SU-DHL-6 (cell line): ENCODE results near the gene MATN1.

Experiments used
- H2AFZ ChIP-seq: fragments of 200-600 bp; sonication (generic); 2 replicates; pipeline ENCODE4 v1.6.1; 2014; ENCODE audit warnings: low read depth, mild to moderate bottlenecking, moderate library complexity, mixed read lengths, antibody characterized with exemption, low read length; ENCODE audit not compliant: severe bottlenecking
- H3F3A ChIP-seq: fragments of 200-600 bp; shearing (Covaris generic); 2 replicates; pipeline ENCODE4 v1.6.0; 2016; ENCODE audit warnings: antibody characterized with exemption, mild to moderate bottlenecking; ENCODE audit not compliant: insufficient read depth
- H3K27ac ChIP-seq: fragments of 200-600 bp; sonication (generic); 2 replicates; pipeline ENCODE4 v1.5.1; 2016; ENCODE audit warnings: low read depth, mild to moderate bottlenecking, low read length, moderate library complexity, mixed read lengths
- H3K27me3 ChIP-seq: fragments of 200-600 bp; sonication (generic), shearing (Covaris generic); 2 replicates; pipeline ENCODE4 v1.6.0; 2014; ENCODE audit warnings: mild to moderate bottlenecking, low read length
- H3K36me3 ChIP-seq: fragments of 200-600 bp; sonication (generic); 2 replicates; pipeline ENCODE4 v1.6.1; 2014; ENCODE audit warnings: mild to moderate bottlenecking, low read length, mixed read lengths
- H3K4me2 ChIP-seq: fragments of 300-600, 200-600 bp; shearing (Covaris generic), sonication (generic); 2 replicates; pipeline ENCODE4 v1.6.0; 2014; ENCODE audit warnings: low read length, low read depth, mild to moderate bottlenecking; ENCODE audit not compliant: poor library complexity, severe bottlenecking
- H3K4me3 ChIP-seq: fragments of 200-600 bp; sonication (generic); 2 replicates; pipeline ENCODE4 v1.5.1; 2014; ENCODE audit warnings: antibody characterized with exemption, low read length, mild to moderate bottlenecking, mixed read lengths; ENCODE audit not compliant: insufficient read depth, poor library complexity, severe bottlenecking
- H3K79me2 ChIP-seq: fragments of 200-600 bp; sonication (generic); 2 replicates; pipeline ENCODE4 v1.6.1; 2014; ENCODE audit warnings: mild to moderate bottlenecking, low read length, moderate library complexity; ENCODE audit not compliant: insufficient read depth
- H3K9ac ChIP-seq: fragments of 200-600 bp; sonication (generic); 2 replicates; pipeline ENCODE4 v1.7.0; 2014; ENCODE audit warnings: mild to moderate bottlenecking, low read length
- H3K9me2 ChIP-seq: fragments of 200-600 bp; sonication (generic); replicated peaks from 2 replicates; pipeline ENCODE4 v1.6.1; 2014; ENCODE audit warnings: low read length; ENCODE audit not compliant: insufficient read depth
- H3K9me3 ChIP-seq: fragments of 200-600 bp; sonication (generic); 2 replicates; pipeline ENCODE4 v1.6.1; 2014; ENCODE audit warnings: low read length, mixed read lengths; ENCODE audit not compliant: insufficient read depth
- H4K20me1 ChIP-seq: fragments of 200-600 bp; sonication (generic); 2 replicates; pipeline ENCODE4 v1.6.1; 2014; ENCODE audit warnings: low read depth, mild to moderate bottlenecking, antibody characterized with exemption, low read length, moderate library complexity, mixed read lengths
- EZH2phosphoT487 ChIP-seq: fragments of 200-600 bp; sonication (generic), shearing (Covaris generic); conservative IDR thresholded peaks from 2 replicates; pipeline ENCODE4 v1.6.1; 2018; ENCODE audit warnings: mild to moderate bottlenecking, antibody characterized with exemption, low read length, moderate library complexity, mixed read lengths
- TF ChIP-seq, protein P1 (sequence below): fragments of 200-600 bp; sonication (generic); IDR thresholded peaks from one replicate; pipeline ENCODE4 v1.5.1; 2017; ENCODE audit warnings: antibody characterized with exemption, mild to moderate bottlenecking, low read length, moderate library complexity; ENCODE audit not compliant: insufficient read depth, poor library complexity, severe bottlenecking

The MATN1 gene, protein sequence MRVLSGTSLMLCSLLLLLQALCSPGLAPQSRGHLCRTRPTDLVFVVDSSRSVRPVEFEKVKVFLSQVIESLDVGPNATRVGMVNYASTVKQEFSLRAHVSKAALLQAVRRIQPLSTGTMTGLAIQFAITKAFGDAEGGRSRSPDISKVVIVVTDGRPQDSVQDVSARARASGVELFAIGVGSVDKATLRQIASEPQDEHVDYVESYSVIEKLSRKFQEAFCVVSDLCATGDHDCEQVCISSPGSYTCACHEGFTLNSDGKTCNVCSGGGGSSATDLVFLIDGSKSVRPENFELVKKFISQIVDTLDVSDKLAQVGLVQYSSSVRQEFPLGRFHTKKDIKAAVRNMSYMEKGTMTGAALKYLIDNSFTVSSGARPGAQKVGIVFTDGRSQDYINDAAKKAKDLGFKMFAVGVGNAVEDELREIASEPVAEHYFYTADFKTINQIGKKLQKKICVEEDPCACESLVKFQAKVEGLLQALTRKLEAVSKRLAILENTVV

GRCh38 chr1:30723331-30723755 lies at the start of gene MATN1:
MATN1 (minus strand) TSS chr1:30723585; CDS start chr1:30723551, 34 bp downstream.
- Histone ChIP-seq H3F3A (no peaks in the 10 kb centered on the region), H3K36me3 (no peaks in the 10 kb centered on the region), H3K4me2 (no peak within 1 kb of the TSS), H3K79me2 (no peaks in the 10 kb centered on the region), H3K27me3 (no peaks in the 10 kb centered on the region), H3K4me3 (no peak within 1 kb of the TSS), H3K9ac (no peak within 1 kb of the TSS), H4K20me1 (no peaks in the 10 kb centered on the region), H3K9me3 (no peaks in the 10 kb centered on the region), H3K27ac (no peak within 1 kb of the TSS), H2AFZ (no peak within 1 kb of the TSS), H3K9me2 (no peaks in the 10 kb centered on the region)
- TF ChIP-seq, protein P1, sequence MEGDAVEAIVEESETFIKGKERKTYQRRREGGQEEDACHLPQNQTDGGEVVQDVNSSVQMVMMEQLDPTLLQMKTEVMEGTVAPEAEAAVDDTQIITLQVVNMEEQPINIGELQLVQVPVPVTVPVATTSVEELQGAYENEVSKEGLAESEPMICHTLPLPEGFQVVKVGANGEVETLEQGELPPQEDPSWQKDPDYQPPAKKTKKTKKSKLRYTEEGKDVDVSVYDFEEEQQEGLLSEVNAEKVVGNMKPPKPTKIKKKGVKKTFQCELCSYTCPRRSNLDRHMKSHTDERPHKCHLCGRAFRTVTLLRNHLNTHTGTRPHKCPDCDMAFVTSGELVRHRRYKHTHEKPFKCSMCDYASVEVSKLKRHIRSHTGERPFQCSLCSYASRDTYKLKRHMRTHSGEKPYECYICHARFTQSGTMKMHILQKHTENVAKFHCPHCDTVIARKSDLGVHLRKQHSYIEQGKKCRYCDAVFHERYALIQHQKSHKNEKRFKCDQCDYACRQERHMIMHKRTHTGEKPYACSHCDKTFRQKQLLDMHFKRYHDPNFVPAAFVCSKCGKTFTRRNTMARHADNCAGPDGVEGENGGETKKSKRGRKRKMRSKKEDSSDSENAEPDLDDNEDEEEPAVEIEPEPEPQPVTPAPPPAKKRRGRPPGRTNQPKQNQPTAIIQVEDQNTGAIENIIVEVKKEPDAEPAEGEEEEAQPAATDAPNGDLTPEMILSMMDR: no peak
- no peak for TF ChIP-seq EZH2phosphoT487

DNA sequence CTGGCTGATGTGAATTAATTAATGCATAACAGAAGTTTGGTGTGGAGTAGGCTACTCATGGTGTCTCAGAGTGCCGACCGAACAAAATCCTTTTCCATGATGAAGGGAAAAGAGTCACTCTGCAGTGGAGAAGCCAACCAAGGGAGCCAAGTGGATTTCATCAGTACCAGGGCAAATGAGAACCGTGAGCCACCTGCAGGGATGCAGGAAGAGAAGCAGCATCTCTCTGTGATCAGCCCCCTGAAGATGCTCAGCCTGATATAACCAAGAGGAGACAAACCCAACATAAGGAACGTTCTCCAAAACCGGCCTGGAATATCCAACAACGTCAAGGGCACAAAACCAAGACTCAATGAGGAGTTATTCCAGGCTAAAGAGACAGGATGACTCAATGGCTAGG lies 47.6 kb upstream of the MATN1 start:
- H3K9me3 ChIP-seq: no peaks in the 10 kb centered on the region
- H3K36me3 ChIP-seq: no peaks in the 10 kb centered on the region
- no peak overlapping the region for H3K4me2 ChIP-seq
- no peaks in the 10 kb centered on the region for H4K20me1 ChIP-seq
- no peak overlapping the region for H3K27ac ChIP-seq
- no peak for TF ChIP-seq EZH2phosphoT487
- TF ChIP-seq, protein P1: no peak
- H3K4me3 ChIP-seq: no peak overlapping the region
- H3F3A ChIP-seq: 0 out of 2 replicates have a peak, but pooled peaks cover 6% of the 10 kb centered on the region
- H3K27me3 ChIP-seq: no peaks in the 10 kb centered on the region
- H3K79me2 ChIP-seq: no peaks in the 10 kb centered on the region
- no peaks in the 10 kb centered on the region for H3K9me2 ChIP-seq
- H2AFZ ChIP-seq: no peak overlapping the region
- no peak overlapping the region for H3K9ac ChIP-seq

- H4K20me1 ChIP-seq: no peaks in the 10 kb centered on the region
- no peak overlapping the region for H2AFZ ChIP-seq
- H3K36me3 ChIP-seq: no peaks in the 10 kb centered on the region
- H3K9ac ChIP-seq: no peak overlapping the region
- H3K79me2 ChIP-seq: no peaks in the 10 kb centered on the region
- no peaks in the 10 kb centered on the region for H3K27me3 ChIP-seq
- peaks cover 14% of the 10 kb centered on the region; the same call in 1 of the 2 replicates for H3F3A ChIP-seq
- no peak overlapping the region for H3K4me2 ChIP-seq
- TF ChIP-seq EZH2phosphoT487: no peak
- H3K27ac ChIP-seq: no peak overlapping the region
- no peaks in the 10 kb centered on the region for H3K9me2 ChIP-seq
- no peak overlapping the region for H3K4me3 ChIP-seq
- no peaks in the 10 kb centered on the region for H3K9me3 ChIP-seq
Measured at GRCh38 chr1:30770150-30770549, 46.8 kb upstream of the MATN1 start.
